ENCODE measurements around the gene RBMS1.

The RBMS1 gene

DNA sequence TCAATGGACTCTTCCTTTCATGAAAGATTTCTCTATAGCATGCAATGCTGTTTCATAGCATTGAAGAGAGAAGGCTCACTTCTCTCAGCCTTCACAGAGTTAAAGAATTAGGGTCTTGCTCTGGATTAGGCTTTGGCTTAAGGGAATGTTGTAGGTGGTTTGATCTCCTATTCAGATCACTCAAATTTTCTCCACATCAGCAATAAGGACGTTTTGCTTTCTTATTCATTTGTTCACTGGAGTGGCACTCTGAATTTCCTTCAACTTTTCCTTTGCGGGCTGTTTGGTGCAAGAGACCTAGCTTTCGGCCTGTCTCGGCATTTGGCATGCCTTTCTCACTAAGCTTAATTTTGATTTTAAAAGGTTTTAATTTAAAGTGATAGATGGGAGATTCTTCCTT is 131.6 kb downstream of the RBMS1 start:
- DNase-seq (ENCODE audit: low spot score) = no peak

DNA sequence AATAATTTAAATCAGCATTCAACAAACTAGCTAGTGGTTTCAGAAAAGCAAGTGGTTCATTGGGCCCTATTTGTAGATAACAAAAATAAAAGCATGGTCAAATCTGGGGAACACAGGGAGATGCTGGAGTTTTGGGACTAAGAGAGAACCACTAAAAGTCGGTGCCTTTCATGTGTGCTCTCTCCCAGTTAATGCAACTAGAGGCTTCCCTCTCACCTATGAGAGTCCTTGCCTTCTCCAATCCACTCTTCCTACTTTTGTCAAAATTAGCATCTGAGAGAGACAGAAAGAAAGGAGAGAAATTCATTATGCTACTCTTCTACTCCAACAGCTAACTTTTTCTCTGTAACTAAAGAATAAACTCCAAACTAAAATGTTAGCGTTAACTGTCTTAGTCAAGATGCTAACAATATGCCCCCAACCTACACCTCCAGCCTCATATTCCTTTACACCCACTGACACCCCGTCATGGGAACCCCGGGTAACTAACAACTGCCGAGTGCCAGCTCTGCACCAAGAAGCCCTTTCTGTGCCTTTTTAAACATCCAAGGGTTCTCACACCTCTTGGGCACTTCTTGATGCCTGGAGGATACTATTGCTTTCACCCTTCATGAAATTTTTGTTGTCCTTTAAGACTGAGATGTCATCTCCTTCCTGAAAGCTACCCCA is 133.4 kb downstream of the RBMS1 start:
- DNase-seq (ENCODE audit: low spot score) = no peak

DNA sequence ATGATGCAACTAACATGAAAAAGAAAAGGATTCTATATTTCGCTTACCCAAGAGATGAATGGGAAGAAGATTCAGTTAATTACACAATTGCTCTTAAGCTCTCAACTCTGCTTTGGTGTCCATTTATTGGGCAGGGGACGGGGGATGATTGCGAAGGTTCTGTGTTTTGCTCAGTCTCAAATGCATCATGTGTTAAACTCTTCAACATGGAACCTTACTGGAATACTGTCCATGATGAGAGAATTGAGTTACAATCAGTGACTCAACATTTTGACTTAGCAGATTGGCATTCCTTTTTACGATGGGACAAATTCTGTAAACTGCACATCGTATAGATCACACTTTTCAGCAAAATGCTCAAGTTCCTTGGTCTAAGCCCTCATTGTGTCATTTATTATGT is 135.6 kb downstream of the RBMS1 start:
- DNase-seq (ENCODE audit: low spot score) = no peak

DNA sequence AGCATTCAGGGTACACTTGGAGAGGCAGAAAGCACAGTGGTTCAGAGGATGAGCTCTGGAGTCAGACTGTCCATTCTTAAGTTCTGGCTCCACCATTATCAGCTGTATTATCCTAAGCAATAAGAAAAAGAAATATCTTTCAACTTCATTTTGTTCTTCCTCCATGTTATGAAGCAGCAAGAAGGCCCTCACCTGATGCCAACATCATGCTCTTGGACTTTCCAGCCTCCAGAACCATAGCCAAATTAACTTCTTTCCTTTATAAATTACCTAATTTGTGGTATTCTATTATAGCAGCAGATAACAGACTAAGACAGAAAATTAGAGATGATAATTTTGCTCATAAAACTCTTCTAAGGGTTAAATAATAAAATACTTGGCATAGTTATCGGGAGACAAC is 137.1 kb downstream of the RBMS1 start:
- no peak for DNase-seq (ENCODE audit: low spot score)

DNA sequence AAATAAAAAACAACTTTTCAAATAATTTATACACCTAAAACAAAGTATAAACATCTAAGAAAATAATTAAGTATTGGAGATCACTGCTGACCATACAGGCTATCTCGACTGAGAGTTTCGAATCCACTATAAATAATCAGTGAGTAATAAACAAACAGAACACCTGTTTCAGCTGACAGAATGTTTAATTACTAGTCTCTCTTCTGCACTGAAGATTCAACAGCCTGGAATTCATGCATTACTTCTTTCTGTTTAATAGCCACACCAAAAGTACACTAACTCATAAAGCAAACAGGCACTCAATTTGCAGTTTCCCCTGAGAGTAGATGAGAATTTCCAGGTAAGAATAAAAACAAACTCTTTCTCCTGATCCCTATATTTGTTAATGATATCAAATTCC is 138.5 kb downstream of the RBMS1 start:
- no peak for DNase-seq (ENCODE audit: low spot score)

DNA sequence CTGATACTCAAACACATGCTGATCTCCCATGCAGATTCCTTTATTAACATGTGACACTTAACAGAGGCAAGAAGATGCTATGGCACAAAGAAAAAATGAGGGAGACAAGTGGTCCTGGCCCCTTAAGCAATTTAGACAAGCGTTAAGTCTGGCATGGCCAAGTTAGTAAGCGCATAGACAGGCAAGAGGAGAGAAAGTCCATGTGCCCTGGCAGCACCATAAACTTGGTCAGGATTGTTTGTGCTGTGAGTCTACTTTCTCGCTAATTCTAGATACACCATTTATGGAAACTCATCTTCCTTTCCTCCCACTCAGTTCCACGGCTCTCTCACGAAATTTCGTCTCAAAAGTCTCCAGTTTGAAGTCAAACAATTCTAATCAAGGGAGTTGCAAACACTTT is 138.9 kb downstream of the RBMS1 start:
- DNase-seq (ENCODE audit: low spot score) = no peak

DNA sequence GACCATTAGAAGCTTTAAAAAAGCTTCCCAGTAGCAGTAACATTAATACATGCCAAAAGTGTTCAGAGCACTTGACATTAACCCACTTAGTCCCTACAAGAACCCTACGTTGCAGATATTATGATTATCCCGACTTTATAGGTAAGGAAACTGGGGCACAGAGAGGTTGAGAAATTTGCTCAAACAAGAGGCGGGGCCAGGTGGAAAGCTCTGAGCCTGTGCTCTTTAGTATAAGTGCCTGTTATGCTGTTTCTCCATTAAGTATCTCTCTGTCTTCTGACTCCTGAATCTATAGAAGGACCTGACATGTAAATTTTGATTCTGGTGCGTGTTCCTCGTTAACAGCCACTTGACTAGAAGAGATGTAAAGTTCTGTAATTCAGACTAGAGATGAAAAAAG is 139.8 kb downstream of the RBMS1 start:
- DNase-seq (ENCODE audit: low spot score) = no peak

DNA sequence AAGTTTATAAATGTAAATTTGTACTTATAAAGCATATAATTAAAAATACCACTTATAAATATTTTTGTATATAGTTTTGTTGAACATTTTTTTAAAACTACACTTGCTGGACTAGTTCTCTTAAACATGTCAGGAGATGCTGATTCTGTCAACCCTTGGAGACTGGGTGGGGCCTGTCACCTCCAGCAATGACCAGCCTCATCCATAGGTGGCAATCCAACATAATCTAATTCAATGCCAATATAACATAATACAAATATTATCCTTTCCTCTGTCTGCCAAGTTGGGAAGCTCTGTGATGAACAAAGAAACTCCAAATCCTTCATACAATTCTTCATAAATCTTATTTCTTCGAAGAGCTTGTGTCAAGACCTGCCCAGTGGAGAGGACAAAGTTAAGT is 140.4 kb downstream of the RBMS1 start:
- no peak for DNase-seq (ENCODE audit: low spot score)

DNA sequence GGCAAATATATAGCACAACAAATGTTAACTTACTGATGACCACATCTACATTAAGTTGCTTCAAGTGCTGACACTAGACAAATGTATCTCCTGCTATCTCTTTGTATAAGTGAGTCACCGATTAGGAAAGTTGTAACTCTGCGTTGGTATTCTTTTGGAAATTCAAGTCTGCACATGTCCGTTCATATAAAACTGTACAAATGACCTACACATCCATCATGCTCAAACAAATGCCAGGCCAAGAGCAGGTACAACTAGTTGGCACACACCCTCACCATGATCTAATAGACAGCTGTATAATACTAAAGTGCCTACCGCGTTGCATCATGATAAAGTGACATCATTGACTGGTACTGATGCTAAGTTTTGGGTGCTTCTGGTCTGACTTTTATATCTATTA is 141.1 kb downstream of the RBMS1 start:
- no peak for DNase-seq (ENCODE audit: low spot score)

DNA sequence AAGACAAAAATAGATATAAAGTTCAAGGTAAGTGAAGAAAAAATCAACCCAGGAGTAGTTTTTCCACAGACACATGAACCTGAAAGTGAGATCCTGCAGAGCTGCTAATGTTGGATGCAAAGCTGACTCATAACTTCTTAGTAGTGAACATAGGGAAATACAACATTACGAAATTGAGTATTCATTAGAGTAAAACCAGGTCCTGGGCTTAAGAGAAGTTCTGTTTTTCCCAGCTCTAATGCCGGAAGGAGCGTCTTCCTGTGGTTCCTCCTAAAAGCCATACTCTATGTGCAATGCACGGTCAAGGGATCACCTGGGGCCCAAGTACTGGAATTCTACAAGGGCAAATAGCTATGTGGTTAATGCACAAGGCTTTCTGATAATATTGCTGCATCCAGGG is 141.7 kb downstream of the RBMS1 start:
- peak; percentile 39 for DNase-seq (ENCODE audit: low spot score)

DNA sequence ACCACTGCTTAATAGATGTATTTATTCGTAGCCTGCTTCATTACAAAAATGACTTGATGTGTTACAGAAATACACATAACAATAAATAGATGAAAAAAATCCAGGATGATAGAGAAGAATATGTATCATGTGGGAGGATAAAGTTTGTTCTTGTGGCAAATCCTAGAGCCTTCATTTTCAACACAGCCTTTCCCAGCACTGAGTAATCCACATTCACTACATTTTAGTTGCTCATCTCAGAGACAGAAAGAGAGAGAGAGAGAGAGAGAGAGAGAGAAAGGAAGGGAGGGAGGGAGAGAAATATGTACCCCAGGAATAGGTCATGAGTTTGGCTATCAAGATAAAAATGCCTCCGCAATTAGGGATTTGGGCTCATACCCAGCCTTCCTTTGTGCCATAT is 144.3 kb downstream of the RBMS1 start:
- no peak for DNase-seq (ENCODE audit: low spot score)

DNA sequence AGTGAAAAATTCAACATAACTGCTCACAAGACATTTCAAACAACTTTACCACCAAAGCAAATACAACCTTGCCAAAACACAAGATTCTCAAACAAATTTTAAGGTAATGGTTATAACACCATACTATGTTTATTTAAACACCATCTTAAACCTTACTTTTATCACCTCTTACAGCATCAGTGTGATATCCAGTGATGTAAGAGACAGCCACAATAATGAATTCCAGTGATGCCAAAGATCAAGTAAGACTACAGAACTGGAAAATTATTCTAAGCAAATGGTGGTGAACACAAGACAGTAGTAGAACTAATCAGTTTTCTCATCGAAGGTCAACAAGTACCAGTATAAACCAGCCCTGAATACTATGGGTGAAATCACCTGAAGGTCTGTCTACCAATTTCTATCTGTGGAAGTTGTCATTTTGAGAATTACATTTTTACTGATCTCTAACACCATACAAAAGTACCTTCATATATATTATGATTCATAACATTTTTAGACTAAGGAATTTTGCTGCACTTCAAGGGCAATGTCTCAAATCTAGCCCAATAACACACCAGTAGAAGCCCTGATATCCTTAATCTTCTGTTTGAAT is 146.2 kb downstream of the RBMS1 start:
- DNase-seq (ENCODE audit: low spot score) = no peak

DNA sequence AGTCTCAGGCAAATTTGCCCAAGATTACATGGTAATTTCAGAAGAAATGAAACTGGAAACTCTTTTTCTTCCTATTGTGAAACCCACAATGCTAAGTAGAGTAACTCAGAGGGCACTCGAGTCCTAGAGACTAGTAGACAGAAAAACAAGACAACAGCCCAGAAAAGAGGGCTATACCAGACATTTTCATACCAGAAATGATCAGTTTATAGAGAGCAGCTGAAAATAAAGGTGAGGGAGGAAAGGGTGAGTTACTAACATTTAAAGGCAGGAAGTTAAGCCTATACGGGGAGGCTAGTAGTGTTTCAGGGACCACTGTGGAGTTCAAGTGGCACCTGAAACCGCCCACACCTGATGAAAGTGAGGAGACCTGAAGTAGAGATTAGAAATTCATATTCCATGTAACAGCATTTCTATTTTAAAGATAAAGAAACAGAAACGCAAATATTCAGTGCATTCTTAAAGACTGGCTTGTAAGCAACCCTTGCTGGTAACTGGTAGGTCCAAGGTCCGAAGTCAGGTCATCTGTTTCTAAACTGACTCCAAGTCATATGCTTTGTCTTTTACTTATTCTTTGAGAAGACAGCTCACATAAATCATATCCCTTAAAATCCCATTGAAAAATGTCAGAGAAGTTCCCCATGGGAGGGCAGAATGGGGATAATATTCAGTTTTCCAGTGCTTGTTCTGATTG is 148.4 kb downstream of the RBMS1 start:
- DNase-seq (ENCODE audit: low spot score) = no peak

DNA sequence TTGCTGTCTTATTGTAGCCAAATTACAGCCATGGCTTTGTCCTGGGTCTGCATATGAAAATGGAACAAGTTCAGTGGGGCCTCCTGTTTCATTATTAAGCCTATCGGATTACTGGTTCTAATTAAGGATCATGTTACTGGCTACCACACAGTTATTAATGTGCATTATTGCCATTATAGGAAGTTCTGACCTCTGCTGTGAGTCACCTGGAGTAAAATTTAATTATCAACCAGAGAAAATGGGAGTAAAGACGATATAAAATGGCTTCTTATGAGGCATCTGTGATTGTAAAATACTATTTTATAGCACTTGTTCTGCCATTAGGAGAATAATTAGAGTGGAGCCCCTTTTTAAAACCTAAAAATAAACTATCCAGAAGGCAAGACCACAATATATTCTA is 150.2 kb downstream of the RBMS1 start:
- no peak for DNase-seq (ENCODE audit: low spot score)

DNA sequence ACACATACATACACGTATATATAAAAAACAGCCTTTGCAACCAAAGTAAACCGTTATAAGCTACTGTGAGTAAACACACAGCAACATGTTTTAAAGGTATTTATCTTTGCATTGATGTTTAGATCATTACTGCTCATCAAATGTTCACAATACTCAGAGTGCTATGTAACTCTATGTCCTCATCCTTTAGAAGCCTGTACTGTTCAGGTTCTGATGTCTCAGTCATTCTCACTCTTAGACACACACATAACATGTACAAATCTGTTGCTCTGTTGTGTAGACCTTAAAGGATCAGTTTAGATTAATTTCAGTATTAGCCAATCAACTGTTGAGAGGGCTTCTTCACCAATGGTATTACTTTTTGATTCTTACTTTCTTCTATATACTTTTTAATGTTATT is 153.9 kb downstream of the RBMS1 start:
- DNase-seq (ENCODE audit: low spot score) = no peak

DNA sequence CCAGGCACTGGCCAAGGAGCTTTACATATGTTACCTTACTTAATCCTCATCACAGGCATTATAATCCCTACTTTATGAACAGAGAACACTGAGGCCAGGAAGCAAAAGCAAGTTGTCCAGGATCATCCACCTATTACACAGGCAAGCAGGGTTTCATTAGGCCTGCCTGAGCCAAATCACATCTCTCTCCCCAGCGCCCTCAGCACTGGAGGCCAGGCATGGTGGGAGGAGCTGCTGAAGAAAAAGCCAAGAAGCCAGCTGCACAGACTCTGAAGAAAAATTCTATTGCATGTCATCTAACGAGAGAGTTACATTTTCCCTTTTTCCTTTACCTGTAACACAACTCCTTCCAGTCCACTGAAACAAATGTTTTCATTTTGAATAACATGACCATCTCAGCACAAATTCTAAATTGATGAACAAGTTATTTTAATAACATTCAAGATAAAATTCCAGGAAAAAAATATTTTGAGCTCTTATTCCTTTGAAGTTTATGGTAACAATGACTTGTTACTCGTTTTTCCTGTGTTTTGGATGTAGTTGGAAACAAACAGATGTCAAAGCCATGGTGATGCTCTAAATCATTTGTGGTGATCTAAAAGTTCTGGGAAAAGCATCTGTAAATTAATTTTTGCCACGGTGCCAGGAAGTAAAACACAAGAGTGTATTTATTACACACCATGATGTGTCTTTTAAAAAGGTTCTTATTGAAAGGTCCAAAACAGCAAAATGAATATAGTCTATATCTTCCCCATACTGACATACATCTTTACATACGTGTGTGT is 154.5 kb downstream of the RBMS1 start:
- DNase-seq (ENCODE audit: low spot score) = peak; percentile 50

DNA sequence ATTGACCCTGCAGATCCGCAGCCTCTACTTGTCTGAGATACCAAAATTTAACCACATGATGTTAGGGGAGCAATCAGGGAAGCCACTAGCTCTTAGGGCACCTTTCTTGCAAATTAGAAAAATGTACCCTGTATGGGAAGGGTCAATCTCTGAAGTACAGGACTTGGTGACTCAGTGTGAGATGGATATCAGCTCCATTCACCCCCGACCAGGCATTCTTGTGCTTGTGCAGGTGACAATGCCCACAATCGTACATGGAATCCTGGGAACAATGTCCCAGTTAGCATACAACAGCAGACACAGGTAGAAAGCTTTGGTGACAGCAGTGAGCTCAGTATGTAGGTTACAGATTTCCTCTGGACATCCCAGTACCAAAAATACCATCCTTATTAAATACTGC is 155.9 kb downstream of the RBMS1 start:
- no peak for DNase-seq (ENCODE audit: low spot score)

DNA sequence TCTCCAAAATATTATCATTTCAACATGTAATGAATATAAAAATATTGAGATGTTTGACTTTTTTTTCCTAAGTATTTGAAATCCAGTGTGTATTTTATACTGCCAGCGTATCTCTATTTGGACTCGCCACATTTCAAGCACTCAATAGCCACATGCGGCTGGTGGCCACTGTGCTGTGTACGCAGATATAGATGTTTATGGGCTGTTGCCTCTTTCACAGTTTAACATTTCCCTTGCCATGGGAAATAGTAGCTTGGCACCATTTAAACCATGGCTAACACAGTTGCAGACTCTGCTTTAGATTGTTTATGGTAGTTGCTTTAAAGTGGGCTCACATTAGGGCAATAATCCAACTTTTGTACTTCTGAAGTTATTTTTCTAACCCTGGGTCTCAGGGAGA is 157.0 kb downstream of the RBMS1 start:
- no peak for DNase-seq (ENCODE audit: low spot score)

DNA sequence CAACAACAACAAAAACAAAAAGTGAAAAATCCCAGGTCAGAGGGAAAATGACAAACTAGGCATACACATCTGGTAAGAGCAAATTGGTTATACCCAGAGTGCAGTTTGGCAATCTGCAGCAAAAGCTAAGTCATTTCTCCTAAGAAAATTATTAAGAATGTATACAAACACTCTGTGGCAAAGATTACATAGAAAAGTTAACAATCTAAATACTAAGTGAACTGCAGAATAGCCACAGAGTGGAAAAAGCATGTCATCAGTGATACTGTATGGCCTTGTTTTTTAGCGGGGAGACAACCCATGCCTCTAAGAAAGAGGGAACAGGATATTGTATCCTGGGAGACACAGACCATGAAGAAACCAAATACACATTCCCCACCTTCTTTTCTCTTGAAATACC is 157.5 kb downstream of the RBMS1 start:
- no peak for DNase-seq (ENCODE audit: low spot score)

DNA sequence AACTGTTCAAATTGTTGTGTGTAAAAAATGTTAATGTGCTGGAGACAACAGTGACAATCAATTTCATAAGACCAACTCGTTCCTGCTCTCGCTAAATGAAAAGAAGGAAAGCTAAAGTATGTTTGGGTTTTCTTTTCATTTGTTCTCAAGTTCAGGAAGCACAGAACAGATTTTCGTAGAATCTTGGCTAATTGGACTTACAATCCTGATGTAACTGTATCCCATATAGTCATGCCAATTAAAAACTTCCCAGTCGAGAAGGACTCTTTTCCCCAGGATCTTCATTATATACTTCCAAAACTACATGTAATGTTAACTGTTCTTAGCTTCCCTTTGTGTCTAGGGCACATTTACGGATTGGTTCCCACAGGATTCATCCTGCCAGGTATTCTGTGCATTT is 158.2 kb downstream of the RBMS1 start:
- no peak for DNase-seq (ENCODE audit: low spot score)

DNA sequence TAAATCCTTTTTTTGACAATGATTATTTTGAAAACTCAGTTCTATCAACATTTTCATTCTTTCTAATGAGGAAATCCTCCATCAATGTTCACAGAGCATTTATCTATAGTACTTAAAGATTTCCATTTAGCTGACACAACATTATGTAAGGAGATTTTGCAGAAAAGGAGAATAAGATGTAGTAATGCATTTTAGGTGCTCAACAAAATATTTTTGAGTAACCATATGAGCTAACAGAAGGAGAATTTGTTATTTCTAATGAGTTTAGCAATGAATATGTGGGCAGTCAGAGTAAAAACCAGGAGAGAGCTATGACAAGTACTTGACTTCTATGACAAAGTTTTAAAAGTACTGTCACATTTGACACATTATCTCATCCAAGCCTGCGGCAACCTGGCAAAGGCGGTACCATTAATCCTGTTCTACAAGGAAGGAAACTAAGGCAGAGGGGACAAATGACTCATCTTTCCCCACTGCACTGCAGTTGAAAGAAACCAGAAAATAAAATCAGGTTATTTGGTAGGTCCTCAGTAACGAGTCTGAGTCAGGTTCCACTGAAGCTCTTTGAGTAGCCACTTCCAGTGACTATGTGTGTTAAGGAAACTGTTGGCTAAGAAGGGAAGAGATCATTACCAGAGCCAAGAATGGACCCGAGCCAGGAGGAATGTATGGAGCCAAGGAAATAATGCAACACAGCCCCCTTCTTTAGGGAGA is 159.4 kb downstream of the RBMS1 start:
- peak; percentile 24 for DNase-seq (ENCODE audit: low spot score)

DNA sequence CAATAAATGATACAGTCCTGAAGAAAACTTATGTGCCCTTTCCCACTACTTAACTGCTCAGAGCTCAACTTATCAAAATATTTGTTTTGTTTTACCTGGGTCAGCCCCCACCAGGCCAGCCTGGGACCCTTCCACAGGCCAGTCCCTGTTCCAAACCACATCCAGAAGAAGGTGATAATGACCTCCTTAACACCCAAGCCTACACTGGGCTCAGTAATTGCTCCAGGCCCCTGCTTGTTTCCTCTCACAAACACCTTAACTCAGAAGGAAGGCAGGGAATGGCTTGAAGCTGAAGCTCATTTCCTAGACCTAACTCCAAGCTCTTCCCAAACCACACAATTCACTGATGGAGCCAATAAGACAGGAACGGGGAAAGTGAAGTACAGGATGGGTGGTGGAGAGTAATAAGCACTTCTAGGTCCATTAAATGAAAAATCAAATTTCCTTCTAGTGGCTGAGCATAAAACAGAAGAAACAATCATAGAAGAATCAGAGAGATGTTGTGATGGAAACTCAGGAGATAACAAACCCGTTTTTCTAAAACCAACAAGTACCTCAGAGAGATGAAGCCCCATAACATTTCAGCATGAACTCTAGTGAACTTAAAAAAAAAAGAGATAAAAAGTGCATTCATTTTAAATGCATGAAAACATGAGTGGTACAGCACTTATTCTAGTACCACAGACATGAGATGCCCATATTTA is 160.1 kb downstream of the RBMS1 start:
- no peak for DNase-seq (ENCODE audit: low spot score)

Measured in AG20443 (cell line).